ENCODE results near the gene YEATS4.

DNA sequence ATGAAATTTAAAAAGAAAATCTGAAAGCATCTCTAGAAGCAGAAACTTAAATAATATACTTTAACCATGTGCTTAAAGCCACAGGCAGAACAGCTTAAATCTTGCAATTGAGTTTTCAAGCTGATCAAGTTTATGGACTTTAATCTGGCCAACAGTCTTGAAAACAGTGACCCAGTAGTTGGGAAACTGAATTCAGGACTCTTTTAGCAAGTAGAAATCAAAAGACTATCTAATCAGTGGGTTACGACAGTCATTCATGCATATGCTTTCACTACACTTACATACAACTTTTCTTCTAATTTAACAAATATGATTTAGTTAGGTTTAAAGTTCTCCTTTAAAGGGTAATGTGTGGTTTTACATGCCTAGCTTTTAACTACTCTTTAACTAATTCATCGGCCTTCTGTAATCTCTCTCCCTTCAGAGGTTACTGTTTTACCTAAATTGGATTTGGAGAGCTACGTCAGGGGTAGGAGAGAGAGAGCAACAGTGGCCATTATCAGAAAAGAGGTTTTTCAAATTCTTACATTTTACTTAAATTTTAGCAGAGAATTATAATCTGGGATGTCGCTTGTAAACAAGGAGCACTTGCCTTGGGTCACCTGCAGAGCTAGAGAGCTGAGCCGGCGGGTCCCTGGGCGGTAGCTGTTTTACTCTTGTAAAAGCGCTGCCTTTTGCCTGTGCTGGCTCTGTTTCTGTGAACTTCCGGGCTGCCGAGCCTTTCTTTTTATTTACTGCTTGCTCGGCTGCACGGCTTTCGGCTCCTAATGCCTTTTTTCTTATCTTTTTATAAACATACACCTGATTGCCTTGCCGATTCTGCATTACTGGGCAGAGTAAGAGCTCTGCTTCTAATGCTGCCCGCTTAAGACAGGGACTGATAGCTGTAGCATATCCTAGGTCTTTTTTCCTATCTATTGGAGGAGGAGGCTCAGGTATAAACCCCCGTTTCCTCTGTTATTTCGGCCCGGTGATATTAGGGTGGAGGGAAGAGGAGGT is 28.8 kb upstream of the YEATS4 start:
- TF ChIP-seq GATA2 (IDR thresholded peaks at IDR 0.05; ENCODE audit: low read depth, low read length): no peak
- no peak for TF ChIP-seq GATA3 (IDR thresholded peaks at IDR 0.05; ENCODE audit: low read depth, low read length)

All from SH-SY5Y (cell line).